ENCODE measurements around the gene ZNF839. TPM values are rescaled to one million over a fixed set of nuclear protein-coding genes. Genes with fewer than 3 reads are reported as not detected.

ZNF839 gene
- total RNA-seq, 2 experiments from 2014 or later, result 15.4 to 16.4 TPM

Other genes starting within 250 kb of the ZNF839 start
- 1,000 to 10,000 TPM; 1,344 to 1,372 TPM for gene HSP90AA1, start 232.7 kb upstream of the ZNF839 start, total RNA-seq
- 10 to 100 TPM; 18.2 to 24.8 TPM for gene WDR20, start 179.8 kb upstream of the ZNF839 start, total RNA-seq
- 1 to 10 TPM; 6.5 to 6.6 TPM for gene MOK, start 14.6 kb upstream of the ZNF839 start, total RNA-seq
- 10 to 100 TPM; 47.0 to 51.4 TPM for gene CINP, start 43.1 kb downstream of the ZNF839 start, total RNA-seq
- gene TECPR2, start 43.2 kb downstream of the ZNF839 start, total RNA-seq, result 1 to 10 TPM; 5.6 to 6.9 TPM
- 1 to 10 TPM; 4.8 to 9.3 TPM for gene ANKRD9, start 190.0 kb downstream of the ZNF839 start, total RNA-seq